Gastroesophageal sphincter (tissue), 3 donors: Measurements from ENCODE around the gene YIF1B.

ENCODE experiments used
- EP300 ChIP-seq: sonication (generic); formaldehyde crosslinking; IDR thresholded peaks from one replicate; pipeline ENCODE4 v1.6.1; 2017; ENCODE audit warnings: antibody characterized with exemption, mild to moderate bottlenecking
- TF ChIP-seq, protein P1 (sequence below), 4 experiments: fragments of 200-600 bp in 2 of 4; fragments of 450-650 bp in 2 of 4; sonication (generic) in 1 of 4; IDR thresholded peaks; one replicate each; pipeline ENCODE4 v1.5.1; 2017 to 2019; ENCODE audit warnings: antibody characterized with exemption in 4 of 4, mild to moderate bottlenecking in 2 of 4, moderate library complexity in 2 of 4

DNA sequence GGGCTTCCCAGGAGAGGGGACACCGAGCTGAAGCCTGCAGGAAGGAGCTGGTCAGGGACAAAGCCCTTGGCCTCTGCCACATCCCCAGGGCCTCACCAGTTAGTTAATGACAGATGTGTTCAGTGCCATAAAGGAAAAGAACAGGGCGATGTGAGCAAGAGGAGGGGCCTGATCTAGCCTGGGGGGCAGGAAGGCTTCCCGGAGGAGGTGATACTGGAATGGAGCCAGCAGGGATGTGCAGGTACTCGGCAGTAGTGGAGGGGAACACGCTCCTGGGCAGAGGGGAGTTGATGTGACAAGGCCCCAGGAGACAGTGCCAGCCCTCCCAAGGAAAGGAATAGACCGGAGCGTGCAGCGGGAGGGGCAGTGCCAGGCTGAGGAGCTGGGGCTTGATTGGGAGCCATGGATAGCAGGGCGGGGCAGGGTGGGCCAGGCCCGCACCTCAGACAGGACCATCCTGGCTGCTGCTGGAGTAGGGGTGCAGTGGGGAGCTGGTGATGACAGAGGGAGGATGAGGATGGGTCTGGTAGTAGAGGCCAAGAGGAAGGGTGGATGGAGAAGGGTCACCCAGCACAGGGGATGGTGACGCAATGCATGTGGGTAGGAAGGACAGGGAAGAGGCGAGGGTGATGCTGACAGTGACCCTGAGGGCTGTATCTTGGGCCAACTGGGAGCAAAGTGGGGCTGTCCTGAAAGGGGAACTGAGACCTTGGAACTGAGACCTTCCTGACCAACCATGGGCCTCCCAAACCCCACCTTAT, 7.6 kb downstream of the YIF1B start:
- TF ChIP-seq, protein P1, sequence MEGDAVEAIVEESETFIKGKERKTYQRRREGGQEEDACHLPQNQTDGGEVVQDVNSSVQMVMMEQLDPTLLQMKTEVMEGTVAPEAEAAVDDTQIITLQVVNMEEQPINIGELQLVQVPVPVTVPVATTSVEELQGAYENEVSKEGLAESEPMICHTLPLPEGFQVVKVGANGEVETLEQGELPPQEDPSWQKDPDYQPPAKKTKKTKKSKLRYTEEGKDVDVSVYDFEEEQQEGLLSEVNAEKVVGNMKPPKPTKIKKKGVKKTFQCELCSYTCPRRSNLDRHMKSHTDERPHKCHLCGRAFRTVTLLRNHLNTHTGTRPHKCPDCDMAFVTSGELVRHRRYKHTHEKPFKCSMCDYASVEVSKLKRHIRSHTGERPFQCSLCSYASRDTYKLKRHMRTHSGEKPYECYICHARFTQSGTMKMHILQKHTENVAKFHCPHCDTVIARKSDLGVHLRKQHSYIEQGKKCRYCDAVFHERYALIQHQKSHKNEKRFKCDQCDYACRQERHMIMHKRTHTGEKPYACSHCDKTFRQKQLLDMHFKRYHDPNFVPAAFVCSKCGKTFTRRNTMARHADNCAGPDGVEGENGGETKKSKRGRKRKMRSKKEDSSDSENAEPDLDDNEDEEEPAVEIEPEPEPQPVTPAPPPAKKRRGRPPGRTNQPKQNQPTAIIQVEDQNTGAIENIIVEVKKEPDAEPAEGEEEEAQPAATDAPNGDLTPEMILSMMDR (IDR thresholded peaks at IDR 0.05) = no peak
- TF ChIP-seq EP300 = no peak
